IPS-18c (cell line): ENCODE results near the gene OLIG1.

Experiments used
- H3K4me3 ChIP-seq: 2 replicates; pipeline ENCODE4 v1.7.0; 2013; ENCODE audit warnings: low read depth, mild to moderate bottlenecking, low read length, moderate library complexity; ENCODE audit not compliant: insufficient read depth
- H3K9me3 ChIP-seq: one replicate; pipeline ENCODE4 v1.6.1; 2013; ENCODE audit warnings: mild to moderate bottlenecking, low read length, moderate library complexity; ENCODE audit not compliant: control insufficient read depth, insufficient read depth

The OLIG1 gene

DNA sequence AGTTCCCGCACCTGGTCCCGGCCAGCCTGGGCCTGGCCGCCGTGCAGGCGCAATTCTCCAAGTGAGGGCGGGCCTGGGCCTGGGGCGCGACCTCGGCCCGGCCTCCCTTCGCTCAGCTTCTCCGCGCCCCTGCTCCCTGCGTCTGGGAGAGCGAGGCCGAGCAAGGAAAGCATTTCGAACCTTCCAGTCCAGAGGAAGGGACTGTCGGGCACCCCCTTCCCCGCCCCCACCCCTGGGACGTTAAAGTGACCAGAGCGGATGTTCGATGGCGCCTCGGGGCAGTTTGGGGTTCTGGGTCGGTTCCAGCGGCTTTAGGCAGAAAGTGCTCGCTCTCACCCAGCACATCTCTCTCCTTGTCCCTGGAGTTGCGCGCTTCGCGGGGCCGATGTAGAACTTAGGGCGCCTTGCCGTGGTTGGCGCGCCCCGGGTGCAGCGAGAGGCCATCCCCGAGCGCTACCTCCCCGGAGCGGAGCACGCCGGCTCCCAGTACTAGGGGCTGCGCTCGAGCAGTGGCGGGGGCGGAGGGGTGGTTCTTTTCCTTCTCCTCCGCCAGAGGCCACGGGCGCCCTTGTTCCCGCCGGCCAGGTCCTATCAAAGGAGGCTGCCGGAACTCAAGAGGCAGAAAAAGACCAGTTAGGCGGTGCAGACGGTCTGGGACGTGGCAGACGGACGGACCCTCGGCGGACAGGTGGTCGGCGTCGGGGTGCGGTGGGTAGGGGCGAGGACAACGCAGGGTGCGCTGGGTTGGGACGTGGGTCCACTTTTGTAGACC, 1.2 kb downstream of the OLIG1 start:
- peak overlapping the region; percentile 46 for H3K4me3 ChIP-seq
- peaks cover 2% of the 10 kb centered on the region for H3K9me3 ChIP-seq

DNA sequence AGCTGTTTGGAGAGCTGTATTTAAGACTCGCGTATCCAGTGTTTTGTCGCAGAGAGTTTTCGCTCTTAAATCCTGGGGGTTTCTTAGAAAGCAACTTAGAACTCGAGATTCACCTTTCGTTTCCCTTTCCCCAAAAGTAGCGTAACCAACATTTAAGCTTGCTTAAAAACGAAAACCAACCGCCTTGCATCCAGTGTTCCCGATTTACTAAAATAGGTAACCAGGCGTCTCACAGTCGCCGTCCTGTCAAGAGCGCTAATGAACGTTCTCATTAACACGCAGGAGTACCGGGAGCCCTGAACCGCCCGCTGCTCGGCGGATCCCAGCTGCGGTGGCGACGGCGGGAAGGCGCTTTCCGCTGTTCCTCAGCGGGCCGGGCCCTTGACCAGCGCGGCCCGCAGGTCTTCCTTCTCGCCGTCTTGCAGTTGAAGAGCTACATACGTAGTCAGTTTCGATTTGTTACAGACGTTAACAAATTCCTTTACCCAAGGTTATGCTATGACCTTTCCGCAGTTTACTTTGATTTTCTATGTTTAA, 1.9 kb downstream of the OLIG1 start:
- H3K9me3 ChIP-seq, result peaks cover 2% of the 10 kb centered on the region
- peak overlapping the region; percentile 17; the same call in 1 of the 2 replicates for H3K4me3 ChIP-seq

DNA sequence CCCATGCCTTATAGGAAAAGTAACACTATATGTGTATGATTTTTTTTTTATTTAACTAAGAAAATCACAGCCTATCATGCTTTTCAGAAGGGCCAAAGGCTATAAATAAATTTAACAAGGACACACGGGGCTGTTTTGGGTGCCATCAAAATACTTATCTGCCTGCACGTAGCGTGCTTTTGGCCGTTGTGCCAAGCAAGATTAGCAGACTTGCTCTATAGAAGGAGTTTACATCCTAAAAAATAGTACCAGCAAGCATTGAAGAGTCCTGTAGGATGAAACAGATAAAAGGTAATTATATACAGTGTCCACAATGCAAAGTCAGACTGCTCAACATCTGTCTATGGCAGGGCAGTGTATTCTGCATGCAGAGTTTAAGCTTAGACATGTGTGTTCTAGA, 3.7 kb downstream of the OLIG1 start:
- Histone ChIP-seq H3K9me3 (peaks cover 2% of the 10 kb centered on the region), H3K4me3 (no peak overlapping the region)

DNA sequence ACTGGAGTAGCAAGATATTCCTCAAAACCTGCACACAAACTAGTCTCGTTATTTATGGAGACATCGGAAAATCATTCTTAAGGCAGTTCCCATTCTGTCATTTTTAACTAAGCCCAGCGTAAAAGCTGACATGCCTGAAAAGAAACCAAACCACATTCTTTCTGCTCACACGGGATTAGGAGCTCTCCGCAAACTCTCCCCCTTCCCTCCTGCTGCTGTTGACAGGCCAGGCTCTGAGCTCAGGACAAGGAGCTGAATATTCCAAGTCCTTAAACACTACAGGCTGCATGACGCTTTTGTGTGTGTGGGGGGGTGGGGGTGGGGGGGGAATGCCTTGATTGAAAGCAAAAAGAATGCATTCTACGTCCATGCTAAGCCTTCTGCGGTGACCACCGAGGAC, 5.2 kb downstream of the OLIG1 start:
- no peak overlapping the region for H3K4me3 ChIP-seq
- no peaks in the 10 kb centered on the region for H3K9me3 ChIP-seq

DNA sequence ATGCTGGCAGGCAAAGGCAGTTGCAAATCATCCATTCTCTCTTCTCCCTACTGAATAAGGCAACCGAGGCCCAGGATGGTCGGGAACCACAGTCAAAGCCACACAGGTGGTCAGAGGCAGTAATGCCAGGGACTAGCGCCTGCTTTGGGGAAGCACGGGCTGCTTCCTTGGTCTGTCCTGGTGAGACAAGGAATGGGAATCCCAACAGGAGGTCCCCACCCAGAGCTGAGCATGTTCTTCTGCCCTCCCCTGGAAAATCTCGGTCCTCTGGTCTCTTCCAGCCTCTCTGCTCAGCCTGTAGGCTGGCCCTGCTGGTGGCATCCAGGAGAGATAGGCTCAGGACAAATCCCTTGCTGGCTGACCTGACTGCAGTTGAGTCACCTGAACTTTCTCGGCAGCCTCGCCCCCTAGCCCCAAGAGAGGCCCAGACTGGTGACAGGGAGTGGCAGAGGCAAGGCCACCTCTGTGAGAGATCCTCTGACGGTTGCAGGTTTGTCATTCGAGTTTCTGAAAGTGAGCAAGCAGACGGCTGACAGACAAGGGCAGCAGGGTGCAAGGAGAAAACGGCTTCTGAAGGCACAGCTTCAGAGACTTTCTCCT, 5.8 kb downstream of the OLIG1 start:
- Histone ChIP-seq H3K9me3 (no peaks in the 10 kb centered on the region), H3K4me3 (peak overlapping the region; percentile 21; the same call in 1 of the 2 replicates)

DNA sequence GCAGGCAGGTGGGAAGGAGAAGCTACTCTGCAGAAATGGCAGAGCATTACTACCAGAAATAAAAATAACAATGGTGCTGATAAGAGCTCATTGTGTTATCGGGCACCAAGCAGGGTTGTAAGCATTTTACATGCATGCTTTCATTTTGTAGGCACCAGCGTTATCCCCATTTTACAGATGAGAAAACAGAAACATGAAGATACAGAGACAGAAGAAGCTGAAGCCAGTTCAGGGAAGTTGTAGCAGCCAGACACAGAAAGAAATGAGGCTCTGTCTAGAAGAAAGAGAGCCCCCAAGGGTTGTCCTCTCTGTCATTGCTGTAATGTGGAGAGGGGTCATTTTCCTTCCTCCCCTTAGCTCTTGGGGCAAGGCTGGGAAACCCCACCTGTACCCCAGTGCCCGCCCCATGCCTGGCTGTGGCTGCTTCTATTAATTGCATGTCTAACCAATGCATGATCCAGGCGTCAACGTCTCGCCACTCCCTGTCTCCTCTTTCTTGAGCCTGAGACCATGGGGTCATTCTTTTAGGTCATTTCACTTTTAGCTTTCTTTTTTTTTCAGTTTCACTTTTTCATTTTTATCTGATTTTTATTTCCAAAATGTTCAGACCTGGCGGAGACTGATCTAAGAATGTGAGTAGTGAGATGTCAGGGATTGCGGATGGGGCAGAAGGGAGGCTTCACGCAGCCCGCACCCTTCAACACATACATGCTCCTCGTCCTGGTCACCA, 6.8 kb downstream of the OLIG1 start:
- Histone ChIP-seq H3K4me3 (no peak overlapping the region), H3K9me3 (no peaks in the 10 kb centered on the region)

DNA sequence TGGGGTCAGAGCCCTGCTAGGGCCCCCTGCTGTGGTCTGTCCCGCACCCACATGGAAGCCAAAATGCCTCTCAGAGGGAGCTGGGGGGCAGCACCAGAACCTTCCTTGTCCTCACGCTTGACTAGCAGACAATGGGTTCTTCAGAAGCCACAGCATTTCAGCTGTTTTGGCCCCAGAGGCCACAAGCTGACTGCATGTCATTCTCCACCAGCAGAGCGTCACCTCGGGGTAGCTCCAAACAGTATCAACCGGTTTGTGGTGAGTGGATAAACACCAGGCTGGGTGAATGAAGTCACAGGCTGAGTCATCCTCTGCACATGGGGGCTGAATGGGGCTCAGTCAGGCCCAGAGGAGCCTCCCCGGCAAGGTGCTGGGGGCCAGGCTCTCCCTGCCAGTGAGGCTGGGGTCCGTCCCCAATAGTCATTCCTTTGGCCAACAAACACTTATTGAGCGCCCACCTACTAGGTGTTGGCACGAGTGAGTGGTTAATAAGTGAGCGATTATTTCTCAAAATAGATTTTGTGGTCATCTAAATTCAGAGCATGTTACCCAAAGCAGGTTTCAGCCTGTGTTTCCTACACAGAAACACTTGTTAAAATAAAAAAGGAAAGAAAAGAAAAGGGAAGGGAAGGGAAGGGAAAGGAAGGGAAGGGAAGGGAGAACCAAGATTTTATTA, 9.1 kb downstream of the OLIG1 start:
- Histone ChIP-seq H3K4me3 (no peak overlapping the region), H3K9me3 (no peaks in the 10 kb centered on the region)

DNA sequence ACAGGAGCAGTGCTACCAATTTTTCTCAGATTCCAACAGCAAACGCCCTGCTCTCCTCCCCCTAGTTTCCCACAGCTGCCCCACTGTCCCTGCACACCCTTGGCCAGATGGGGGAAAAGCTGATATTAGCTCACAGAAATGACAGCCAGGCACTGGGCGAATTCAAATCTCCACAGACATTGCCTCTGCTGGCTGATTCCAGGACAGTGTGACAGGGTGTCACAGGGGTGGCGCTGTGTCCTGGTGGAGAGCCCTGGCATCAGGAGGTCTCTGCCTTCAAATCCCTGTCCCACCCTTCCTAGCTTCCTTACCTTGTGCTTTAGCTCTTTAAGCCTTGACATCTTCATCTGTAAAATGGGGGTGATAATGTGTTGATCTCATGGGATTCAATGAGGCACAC, 10.4 kb downstream of the OLIG1 start:
- Histone ChIP-seq H3K4me3 (no peak overlapping the region), H3K9me3 (no peaks in the 10 kb centered on the region)

DNA sequence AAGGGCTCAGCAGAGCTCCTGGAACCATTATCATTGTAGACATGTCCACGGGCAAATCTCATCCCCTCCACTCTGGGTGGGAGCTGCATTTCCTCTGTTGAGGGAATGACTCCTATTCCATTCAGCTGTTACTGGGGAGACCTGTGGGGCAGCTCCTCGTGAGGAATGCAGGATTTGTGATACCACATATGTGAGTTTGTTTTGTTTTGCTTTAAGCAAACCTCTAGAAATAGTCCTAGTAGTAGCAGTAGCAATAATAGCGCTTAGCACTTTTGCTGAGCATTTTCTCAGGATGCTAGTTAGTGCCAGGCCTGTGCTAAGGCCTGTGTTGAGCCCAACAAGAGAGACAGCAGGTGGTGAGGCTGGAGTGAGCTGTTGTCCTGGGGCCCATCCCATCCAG, 10.8 kb downstream of the OLIG1 start:
- Histone ChIP-seq H3K9me3 (no peaks in the 10 kb centered on the region), H3K4me3 (no peak overlapping the region)

DNA sequence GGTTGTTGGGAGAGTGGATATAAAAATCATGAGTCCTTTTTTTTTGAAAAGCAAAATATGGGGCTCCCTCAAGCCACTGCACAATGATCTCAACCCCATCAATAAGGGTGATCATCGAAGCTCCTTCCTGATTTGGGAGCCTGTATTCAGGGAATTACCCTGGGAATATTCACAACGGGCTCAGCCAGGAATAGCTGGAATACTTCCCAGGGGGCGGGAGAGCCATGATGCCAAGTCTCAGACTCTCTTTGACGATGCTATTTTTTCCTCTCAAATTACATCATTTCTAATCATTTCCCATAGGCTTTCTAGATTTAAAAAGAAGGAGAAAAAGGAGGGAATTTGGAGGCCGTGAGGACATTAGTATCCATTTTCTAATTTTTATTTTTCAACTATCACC, 18.4 kb downstream of the OLIG1 start:
- Histone ChIP-seq H3K4me3 (no peak overlapping the region), H3K9me3 (no peaks in the 10 kb centered on the region)

DNA sequence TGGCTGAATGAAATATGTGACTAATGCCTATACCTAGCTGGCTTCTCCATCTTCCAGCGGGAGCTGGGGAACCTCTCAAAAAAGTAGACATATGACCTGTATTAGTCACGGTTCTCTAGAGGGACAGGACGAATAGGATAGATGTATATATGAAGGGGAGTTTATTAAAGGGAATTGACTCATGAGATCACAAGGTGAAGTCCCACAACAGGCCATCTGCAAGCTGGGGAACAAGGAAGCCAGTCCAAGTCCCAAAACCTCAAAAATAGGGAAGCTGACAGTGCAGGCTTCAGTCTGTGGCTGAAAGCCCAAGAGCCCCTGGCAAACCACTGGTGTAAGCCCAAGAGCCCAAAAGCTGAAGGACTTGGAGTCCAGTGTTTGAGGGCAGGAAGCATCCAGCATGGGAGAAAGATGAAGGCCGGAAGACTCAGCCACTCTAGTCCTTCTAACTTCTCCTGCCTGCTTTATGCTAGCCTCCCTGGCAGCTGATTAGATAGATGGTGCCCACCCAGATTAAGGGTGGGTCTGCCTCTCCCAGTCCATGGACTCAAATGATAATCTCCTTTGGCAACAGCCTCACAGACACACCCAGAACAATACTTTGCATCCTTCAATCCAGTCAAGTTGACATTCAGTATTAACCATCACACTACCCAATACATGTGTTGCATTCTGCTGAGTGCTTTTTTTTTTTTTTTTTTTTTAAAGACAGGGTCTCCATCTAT, 19.6 kb downstream of the OLIG1 start:
- Histone ChIP-seq H3K4me3 (no peak overlapping the region), H3K9me3 (no peaks in the 10 kb centered on the region)

DNA sequence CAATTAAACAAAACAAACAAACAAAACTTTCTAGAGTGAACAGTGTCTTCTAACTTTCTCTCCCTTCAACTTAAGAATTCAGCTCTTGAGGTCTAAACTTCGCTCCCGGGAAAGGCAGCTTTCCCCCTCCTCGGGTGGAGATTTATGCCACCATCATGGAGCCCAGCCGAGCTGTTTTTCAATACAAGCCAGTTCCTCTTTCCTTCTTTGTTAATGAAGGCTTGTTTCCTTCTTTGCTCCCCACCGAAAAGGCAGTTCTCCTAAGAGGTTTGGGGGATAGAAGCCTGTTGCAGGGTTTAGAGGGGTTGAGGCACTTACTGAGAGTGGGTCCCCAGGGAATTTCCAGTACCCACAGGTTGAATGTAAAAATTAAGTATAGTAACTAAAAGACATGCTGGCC, 26.5 kb downstream of the OLIG1 start:
- no peak overlapping the region for H3K4me3 ChIP-seq

DNA sequence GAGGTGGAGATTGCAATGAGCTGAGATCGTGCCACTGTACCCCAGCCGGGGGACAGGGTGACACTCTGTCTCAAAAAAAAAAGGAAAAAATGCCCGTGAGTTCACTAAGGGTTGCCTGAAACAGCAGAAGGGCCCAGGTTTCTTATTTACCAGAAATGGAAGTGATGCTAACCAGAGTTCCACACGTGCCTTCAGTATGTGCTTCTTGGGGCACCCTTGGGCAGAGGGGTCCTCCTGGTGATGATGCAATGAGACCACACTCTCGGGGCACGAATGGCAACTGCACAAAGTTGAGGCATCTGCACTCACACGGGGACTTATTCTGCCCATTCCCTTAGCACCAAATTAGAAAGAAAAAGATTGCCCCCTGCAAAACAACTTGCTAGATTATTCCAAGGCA, 29.2 kb downstream of the OLIG1 start:
- Histone ChIP-seq H3K4me3 (no peak overlapping the region), H3K9me3 (no peaks in the 10 kb centered on the region)

More for the DNA sequence above, 26.5 kb downstream of the OLIG1 start:
- H3K9me3 ChIP-seq, result no peaks in the 10 kb centered on the region

DNA sequence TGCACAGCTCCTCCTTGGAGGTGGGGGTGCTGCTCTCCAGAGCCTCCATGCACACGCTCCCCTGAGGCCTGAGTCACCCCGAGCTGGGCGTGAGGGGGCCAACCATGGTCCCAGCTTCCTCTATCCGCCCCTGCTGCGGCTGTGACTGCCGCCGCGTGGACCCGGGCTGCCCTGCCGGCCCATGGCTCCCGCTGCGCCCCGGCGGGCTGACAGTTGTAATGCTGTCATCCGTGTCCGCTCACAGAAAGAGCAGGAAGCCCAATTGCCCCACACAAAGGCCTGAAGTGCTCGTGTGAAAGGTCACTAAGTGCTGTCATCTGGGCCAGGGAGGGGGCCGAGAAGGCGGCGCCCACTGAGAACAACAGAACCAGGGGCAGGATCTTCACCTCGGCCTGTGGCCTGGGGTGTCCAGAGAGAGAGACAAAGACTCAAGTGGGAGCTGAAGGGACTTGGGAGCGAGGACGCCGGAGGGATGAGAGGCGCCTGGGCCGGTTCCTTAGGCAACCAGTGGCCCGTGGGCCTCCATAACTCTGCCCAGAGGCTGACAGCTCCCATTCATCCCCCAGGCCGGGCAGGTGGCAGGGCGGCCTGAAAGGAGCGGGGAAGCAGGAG, 31.5 kb downstream of the OLIG1 start:
- H3K9me3 ChIP-seq, result no peaks in the 10 kb centered on the region

DNA sequence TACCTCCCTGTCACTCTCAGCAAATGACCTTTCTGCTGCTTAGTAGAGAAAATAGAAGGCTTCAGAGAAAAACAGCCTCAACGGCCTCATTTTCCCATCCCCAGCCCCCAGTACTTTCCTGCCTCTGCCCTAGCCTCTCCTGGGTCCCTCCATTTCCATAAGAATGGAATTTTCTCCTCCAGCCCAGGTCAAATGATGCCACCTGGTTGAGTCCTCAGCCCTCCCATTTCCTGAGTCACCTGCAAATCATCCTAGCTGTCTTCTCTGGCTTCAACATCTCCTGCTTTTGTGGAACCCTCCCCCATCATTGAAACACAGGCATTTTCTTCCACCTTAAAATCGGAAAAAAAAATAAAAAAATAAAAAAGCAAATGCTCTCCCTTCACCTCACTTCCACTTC, 35.1 kb downstream of the OLIG1 start:
- Histone ChIP-seq H3K4me3 (no peak overlapping the region), H3K9me3 (no peaks in the 10 kb centered on the region)

More for the DNA sequence above, 31.5 kb downstream of the OLIG1 start:
- no peak overlapping the region for H3K4me3 ChIP-seq

DNA sequence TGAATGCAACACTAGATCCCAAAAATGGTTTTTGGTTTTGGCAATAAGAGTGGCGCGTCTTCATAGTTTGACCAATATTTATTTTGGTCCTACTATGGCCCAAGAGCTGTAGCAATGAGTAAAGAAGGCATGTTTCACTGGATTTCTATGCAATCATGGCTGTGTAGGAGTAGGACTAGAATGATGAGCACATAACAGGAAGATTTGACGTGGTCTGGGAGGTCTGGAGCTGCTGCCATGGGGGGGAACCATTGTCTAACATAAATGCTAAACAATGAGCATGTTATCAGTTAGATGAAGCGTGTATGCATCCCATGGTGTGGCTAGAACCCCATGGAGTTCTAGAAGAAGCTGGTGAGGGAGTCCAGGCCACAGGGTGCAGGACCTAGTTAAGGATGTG, 38.3 kb downstream of the OLIG1 start:
- Histone ChIP-seq H3K9me3 (no peaks in the 10 kb centered on the region), H3K4me3 (no peak overlapping the region)
